ENCODE data around the gene POLR1A.
A peak's percentile ranks its signal among the peaks of the same experiment; 100 is the strongest.

The POLR1A gene

GRCh38 chr2:86037141-86037794, 68.4 kb downstream of the POLR1A start:
- DNase-seq (ENCODE audit: extremely low read depth, low read depth), result peak; percentile 88
- H3K4me3 ChIP-seq (replicated peaks; ENCODE audit: low read depth, low read length), result no peak overlapping the region
- TF ChIP-seq CTCF (IDR thresholded peaks at IDR 0.05; ENCODE audit: low read depth, low read length, missing control alignments), result no peak

- H3K4me3 ChIP-seq (replicated peaks; ENCODE audit: low read depth, low read length), result no peak overlapping the region
- no peak for TF ChIP-seq CTCF (IDR thresholded peaks at IDR 0.05; ENCODE audit: low read depth, low read length, missing control alignments)
- DNase-seq (ENCODE audit: extremely low read depth, low read depth), result peak; percentile 74
Observed at GRCh38 chr2:86036669-86037138, 69.0 kb downstream of the POLR1A start.

GRCh38 chr2:86035883-86036668, 69.6 kb downstream of the POLR1A start:
- peak; percentile 7 for TF ChIP-seq CTCF (IDR thresholded peaks at IDR 0.05; ENCODE audit: low read depth, low read length, missing control alignments)
- no peak for DNase-seq (ENCODE audit: extremely low read depth, low read depth)
- H3K4me3 ChIP-seq (replicated peaks; ENCODE audit: low read depth, low read length), result no peak overlapping the region

- TF ChIP-seq CTCF (IDR thresholded peaks at IDR 0.05; ENCODE audit: low read depth, low read length, missing control alignments), result no peak
- no peak for DNase-seq (ENCODE audit: extremely low read depth, low read depth)
- H3K4me3 ChIP-seq (replicated peaks; ENCODE audit: low read depth, low read length), result no peak overlapping the region
Observed at GRCh38 chr2:86035376-86035882, 70.3 kb downstream of the POLR1A start.

GRCh38 chr2:86033751-86034692, 71.7 kb downstream of the POLR1A start:
- no peak for TF ChIP-seq CTCF (IDR thresholded peaks at IDR 0.05; ENCODE audit: low read depth, low read length, missing control alignments)
- no peak for DNase-seq (ENCODE audit: extremely low read depth, low read depth)
- H3K4me3 ChIP-seq (replicated peaks; ENCODE audit: low read depth, low read length), result no peak overlapping the region

- no peak overlapping the region for H3K4me3 ChIP-seq (replicated peaks; ENCODE audit: low read depth, low read length)
- TF ChIP-seq CTCF (IDR thresholded peaks at IDR 0.05; ENCODE audit: low read depth, low read length, missing control alignments), result no peak
- no peak for DNase-seq (ENCODE audit: extremely low read depth, low read depth)
Observed at GRCh38 chr2:86032861-86033595, 72.7 kb downstream of the POLR1A start.

Data from HFF-Myc (cell line).